Activated CD8-positive, alpha-beta memory T cell treated with anti-CD3 and anti-CD28 coated beads, Interleukin-2, amount 50 U/mL, for 48 hours (primary cell): ENCODE measurements around the gene TMOD2.
"Not testable (repeated sequence)": the region's sequence is repeated elsewhere in the genome, so short reads cannot be mapped to it uniquely, and the experiment has no call there.

Experiments used
- DNase-seq: peaks from one replicate; pipeline ENCODE4 v3.0.0-alpha.2; 2020

TMOD2 gene

DNA sequence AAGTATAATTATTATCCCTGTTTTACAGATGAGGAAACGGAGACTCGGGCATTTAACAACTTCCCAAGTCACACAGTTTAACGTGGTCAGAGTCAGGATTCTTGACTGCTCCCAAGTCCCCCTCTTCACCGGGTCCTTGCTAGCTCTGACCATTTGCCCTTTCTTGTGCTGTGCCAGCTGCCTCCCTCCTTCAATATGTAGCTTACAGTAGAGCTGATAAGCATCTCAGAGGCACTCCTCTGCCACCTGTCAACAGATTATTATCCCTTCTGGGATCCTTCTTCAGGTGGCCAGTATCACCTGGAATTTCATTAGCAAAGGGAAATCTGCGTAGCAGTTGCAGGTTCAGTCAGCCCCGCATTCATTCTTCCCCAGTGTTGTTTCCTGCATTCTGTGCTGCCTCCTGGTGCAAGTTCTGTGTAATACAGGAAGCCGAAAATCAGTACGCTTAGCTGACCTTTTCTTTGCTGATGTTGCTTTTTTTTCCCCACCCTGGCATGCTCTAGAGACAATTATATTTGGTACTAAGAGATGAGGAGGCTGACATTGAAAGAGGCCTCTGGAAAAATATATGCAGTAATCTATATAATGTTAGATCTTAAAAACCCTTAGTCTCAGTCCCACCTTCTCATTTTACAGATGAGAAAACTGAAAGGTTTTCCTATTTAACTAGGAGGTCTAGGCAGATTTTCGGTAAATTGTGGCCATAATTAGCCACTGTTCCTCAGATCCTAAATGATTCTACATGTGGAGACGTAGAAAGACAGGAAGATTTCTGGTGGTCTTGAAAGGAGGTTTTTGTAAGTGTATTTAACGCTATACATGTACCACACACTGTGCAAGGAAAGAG lies 24.8 kb downstream of the TMOD2 start:
- no peak for DNase-seq

DNA sequence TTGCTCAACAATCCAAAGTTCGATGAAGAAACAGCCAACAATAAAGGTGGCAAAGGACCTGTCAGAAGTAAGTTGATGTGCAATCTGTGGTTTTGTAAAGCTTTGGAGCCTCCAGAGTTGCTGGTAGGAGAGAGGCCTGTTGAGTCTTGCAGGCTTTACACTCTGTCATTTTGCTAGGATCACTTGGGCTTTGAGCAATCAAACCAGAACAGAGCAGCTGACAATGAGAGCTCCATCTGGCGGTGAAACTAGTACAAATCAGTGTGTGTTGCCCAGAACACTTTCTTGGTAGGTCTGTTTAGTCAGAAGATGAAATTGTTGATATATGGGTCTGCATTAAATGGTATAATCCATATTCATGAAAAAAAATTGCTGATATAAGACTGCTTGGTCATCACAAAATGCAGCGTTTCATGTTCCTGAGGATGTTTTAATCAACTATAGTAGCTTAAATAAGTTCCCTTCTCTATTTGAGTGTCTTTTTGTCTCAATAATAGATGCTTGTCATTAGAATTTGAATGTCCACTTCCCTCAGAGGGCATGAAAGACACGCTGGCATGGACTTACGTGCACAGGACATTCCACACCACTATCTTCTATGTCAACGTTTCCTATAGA lies 25.7 kb downstream of the TMOD2 start:
- no peak for DNase-seq

DNA sequence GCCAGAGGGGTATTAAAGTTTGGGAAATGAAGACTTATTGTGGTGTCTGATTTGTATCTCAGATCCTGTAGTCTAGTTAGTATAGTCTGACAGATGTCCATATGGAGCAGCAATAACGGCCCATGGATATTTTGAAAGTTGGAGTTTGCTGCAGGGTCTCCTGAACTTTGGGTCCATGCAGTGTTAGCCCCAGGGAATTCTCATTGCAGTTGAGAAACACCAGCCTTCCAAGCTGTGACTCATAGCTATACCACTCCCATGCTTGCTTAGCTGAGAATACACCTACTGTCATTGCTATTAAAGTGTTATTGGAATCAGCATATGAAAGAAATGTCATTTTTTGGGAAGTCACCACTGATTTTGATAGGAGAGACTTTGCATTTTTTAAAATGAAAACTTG lies 29.2 kb downstream of the TMOD2 start:
- DNase-seq, result no peak

DNA sequence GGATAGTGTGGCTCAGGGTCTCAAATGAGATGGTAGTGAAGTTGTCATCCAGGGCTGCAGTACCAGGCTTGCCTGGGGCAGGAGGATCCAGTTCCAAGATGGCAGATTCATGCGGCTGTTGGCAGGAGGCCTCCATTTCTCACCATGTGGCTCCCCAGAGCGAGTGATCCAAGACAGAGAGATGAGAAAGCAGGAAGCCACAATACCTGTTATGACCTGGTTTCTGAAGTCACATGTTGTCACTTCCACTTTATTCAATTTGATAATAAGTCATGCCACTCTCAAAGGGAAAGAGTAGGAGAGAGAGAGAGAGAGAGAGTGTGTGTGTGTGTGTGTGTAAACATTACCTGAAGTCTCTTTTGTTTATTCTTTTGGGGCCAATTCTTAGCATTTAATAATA lies 30.1 kb downstream of the TMOD2 start:
- DNase-seq, result no peak

DNA sequence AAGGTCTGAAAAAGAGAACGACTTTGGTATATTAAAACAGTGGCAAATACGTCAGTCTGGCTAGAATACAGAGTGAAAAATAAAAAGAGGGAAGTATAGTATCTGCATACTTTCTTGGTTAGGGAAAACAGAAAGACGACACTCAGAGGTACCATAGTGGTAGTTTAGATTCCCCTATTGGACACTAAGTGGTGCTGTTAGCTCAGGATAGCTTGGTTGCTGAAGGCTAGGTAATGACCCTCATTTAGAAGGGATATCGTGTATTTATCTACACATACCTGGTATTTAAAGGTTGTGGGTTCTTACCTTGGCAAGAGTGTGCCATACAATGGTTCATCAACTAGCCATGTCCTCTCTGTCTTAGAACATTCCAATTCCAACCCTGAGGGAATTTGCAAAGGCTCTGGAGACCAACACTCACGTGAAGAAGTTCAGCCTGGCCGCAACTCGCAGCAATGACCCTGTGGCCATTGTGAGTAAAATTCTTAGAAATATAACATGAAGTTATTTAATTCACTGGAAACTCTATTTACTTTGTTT lies 31.0 kb downstream of the TMOD2 start:
- no peak for DNase-seq

DNA sequence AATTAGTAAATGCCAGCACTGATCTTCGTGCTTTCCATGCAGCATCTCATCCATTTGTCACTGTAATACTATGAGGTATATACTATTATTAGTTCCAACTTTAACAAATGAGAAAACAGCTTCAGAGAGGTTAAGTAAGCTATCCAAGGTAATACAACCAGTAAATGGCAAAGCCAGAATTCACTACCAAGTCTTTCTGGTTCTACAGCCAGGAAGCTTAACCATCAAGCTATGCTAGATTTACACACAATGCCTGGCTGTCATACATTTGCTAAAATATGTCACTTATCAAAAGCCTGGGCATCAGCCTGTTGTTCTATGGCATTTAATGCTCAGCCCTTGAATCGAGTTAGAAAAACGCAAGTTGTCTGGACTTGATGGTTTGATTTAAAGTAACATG lies 32.6 kb downstream of the TMOD2 start:
- DNase-seq, result no peak

DNA sequence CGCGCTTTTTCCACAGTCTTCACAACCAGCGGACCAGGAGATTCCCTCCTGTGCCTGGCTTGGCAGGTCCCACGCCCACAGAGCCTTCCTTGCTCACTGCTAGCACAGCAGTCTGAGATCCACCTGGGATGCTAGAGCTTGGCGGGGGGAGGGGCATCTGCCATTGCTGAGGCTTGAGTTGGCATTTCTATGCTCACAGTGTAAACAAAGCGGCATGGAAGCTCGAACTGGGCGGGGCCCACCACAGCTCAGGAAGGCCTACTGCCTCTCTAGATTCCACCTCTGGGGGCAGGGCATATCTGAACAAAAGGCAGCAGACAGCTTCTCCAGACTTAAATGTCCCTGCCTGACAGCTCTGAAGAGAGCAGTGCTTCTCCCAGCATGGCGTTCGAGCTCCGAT lies 35.7 kb downstream of the TMOD2 start:
- DNase-seq, result not testable (repeated sequence)

DNA sequence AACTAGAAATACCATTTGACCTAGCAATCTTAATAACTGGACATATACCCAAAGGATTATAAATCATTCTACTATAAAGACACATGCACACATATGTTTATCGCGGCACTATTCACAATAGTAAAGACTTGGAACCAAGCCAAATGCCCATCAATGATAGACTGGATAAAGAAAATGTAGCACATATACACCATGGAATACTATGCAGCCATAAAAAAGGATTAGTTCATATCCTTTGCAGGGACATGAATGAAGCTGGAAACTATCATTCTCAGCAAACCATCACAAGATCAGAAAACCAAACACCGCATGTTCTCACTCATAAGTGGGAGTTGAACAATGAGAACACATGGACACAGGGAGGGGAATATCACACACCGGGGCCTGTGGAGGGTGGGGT lies 41.1 kb downstream of the TMOD2 start:
- DNase-seq, result not testable (repeated sequence)

DNA sequence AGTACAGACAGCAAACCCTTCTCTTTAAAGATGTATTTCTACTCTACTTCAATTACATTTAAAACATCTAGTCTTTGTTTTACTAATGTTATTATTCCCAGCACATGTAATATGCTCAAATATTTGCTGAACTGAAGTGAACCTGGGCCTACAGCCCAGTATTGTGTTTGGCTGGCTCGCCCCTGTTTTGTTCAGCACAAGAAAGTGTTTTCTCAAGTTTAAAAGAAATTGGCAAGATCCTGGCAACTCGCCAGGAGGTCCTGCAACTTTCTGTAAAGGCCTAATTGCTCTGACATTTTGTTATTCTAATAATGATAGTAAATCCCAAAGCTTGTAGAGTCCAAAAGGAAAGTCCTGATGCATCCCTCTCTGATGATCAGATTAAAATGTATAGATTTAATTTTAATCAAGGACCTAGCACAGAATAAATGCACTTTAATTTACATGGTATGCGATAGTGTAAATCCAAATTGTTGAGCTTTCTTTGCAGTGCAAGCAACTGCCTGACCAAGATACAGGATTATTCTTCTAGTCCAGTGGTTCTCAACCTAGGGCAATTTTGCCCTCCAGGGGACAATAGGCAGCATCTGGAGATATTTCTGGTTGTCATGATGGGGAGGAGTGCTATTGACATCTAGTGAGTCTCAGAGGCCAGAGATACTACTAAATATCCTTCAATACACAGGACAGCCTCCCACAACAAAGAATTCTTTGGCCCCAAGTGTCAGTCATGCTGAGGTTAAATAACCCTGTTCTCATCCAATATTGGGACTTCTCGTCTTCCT lies 42.3 kb downstream of the TMOD2 start:
- DNase-seq, result no peak

DNA sequence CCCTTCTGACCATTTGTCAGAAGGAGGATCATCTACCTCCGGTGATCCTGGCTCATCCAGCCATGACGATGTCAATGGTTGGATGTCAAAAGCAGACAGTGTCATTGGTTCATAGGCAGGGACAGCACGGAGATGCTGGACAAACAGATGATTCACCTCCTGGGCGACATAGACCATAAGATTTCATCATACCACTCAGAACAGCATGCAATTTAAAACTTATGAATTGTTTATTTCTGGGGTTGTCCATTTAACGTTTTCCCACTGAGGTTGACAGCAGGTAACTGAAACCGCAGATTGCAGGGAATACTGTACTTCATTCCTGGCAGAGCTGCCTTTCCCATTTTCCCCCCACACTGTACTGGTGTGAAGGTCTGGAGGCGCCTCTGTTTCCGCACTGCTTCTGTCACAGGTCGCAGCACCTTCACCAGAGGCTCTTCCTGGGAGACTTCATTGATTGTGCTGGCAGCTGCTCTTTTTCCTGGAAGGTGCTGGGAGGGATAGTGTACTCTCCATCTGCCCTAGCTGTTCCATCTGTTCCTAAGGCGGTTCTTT lies 45.5 kb downstream of the TMOD2 start:
- DNase-seq, result no peak

DNA sequence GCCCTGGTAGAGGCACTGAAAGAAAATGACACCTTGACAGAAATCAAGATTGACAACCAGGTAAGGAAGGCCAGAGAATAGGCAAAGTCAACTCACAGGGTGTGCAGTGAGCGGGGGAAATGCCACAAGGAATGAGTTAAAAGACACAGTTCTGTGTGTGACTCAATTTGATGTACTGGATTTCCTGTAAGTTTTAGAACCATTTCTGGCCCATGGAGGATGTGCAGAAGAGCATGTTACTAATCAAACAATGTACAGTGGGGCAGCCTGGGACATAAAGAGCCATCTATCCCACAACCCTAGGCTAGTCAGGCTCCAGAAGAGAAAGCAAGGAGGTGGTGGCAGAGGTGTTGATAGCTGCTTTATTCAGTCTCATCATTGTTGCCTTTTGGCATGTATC lies 46.9 kb downstream of the TMOD2 start:
- DNase-seq, result no peak

DNA sequence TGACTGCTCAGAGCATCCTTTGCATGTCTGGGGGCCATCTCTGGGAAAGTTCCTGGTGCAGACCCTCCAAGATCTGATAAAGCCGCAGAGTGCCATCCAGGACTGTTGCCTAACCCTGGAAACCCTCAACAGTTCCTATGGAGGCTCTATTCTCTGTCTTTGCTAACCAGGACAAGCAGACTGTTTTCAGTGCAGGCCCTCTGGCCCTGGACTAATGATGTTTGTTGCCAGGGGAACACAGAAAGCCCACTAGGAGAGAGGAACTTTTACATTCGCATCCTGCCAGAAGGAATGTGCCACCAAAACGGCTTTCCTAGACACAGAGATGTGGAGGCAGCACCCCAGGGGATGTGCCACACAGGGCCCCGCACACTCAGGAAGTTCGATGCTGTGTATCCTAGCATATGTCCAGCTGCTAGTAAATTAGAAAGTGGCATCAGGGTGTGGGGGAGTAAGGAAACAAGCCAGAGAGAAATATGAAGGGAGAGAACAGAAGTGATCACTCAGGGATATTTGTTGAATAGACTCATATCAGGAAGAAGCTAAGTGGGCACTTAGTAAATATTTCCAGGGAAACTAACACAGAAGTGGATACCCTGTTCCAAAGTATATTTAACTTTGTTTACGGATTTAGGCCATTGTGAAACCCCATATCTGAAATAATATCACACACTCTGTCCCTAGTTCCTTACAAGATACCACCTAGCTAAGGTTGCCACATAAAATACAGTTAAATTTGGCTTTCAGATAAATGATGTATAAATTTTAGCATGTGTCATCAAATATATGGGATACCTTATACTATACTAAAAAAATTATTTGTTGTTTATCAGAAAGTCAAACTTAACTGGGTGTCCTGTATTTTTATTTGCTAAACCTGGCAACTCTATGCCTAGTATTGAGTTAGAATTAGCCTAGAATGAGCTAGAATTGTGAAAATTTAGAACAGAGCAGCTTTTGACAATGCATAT lies 48.2 kb downstream of the TMOD2 start:
- no peak for DNase-seq

DNA sequence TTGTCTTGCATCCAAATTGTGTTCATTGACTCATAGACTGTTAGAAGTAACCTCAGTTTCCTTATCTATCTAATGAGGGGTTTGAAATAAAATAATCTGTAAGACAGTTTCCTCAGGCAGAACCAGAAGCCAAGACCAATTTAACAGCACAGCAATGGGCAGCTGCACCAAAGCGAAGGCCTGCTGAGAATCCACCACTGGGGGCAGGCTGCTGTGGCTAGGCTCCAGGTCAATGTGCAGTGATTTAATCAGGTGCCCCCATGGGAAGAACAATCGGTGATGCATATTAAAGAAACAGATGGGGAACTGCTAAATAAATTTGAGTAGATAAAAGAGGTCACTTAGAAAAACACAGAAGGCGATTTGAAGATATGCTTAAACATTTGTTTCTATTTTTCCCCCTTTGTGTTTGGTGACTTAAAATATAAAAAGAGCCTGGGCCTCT lies 50.0 kb downstream of the TMOD2 start:
- DNase-seq, result no peak

DNA sequence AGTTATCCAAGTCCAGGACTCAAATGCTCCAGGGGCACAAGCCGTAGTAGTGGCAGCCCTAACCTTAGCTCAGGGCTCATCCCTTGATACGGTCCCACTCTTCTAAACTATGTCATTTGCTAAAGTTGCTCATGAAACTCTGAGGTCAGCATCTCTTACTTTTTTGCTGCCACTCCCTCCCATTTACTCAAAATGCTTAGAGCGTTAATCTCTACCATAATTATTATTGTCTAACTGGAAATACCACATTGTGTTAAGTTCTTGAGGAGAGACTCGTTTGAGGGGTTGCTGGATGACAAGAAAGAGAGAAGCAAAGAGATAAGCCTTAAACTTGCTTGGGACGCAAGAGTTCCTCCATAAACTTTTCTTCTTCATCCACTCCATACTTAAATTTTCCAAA lies 51.2 kb downstream of the TMOD2 start:
- no peak for DNase-seq

DNA sequence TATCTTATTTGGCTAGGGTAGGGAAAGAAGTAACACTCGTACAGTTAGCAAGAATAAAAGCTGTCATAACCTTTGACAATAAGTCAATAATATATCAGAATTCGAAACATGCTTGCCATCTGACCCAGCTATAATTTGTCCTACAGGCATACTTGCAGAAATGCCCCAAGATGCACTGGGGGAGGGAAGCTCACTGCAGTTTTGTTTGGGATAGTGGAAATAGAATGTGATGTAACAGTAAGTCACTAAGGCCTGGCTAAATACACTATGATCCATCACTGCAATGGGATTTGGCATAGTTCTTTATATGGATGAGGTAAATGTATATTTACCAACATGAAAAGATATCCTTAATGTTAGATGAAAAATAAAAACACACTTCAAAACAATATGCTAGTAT lies 52.6 kb downstream of the TMOD2 start:
- no peak for DNase-seq

DNA sequence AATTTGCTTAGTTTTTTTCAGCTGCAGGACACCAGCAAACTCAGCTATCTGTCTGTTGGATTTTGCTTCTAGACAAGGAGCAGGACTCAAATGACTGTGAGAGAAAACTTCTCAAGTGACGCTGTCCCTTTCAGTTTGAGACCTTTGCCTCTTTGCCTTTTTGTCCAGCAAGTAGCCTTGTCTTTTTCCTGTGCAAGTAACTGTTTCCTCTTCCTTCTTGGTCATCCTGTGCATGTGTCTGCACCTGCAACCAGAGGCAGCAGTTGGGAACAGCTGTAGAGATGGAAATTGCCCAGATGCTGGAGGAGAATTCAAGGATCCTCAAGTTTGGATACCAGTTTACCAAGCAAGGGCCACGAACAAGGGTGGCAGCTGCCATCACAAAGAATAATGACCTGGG lies 54.7 kb downstream of the TMOD2 start:
- DNase-seq, result no peak

DNA sequence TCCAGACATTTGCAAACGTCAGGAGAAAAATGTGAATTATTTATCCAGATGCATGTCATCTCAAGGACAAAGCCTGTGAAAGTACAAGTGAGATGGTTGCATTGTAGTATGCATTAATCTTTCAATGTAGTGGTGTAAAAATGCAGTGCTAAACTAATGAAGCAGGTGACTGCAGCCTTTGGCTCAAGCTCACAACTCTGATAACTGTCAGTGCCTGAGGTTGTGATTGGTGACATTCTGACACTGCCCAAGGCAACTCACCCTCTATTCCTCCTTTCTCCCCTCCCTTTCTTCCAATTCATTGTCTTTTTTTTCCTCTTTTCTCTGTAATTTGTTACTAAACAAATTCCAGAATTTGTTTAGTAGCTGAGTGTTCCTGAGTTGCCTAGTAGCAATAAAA lies 58.1 kb downstream of the TMOD2 start:
- no peak for DNase-seq

DNA sequence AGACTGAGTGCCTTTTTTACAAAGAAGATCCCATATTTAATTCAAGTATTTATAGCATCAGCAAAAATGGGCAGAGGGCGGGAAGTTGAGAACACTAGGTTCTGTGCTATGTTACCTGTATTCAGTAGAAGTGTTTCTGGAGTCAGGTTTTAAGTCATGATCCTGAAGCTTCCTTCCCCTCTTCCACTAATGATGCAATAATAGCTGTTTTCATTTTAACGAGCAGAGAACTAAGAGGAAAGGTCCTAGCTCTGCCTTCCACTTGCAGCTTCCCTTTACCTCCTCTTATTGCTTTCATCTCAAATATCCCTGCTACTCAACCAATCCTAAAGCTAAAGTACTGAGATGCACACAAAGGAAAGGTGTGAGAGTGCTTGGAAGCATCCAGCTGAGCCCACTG lies 61.2 kb downstream of the TMOD2 start:
- no peak for DNase-seq

DNA sequence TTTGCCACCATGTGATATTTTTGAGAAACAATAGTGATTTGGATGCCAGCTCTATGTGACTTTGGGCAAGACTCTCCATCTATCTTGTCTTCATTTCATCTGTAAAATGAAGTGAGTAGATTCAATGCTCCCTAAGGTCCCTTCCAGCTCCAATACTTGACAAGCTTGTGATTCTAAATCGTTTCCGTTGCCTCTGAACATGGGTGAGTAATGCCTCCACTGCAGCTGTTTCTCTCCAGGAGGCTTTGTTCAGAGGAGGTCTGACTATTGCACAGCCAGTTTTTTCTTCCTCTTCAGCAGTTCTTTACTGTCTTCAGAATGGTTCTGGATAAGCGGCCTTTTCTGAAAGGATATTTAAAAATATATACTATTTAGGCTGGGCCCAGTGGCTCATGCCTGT lies 63.2 kb downstream of the TMOD2 start:
- DNase-seq, result no peak

DNA sequence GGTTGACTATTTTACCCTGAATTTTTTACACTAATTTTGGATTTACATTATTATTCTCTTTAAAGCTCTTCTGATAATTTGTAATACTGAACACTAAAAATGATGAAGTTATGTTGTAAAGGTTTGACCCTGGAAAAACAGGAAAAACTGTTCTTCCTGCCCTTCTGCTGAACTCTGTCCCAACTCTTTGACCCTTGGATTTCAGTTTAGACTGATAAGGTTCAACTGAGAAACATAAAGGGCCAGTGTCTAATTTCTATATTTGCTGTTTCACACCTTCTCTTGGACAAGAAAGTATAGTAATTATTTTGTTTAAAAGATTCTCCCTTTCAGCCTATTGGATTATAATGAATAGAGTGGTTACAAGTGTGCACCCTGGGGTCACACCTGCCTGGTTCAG lies 65.2 kb downstream of the TMOD2 start:
- no peak for DNase-seq

DNA sequence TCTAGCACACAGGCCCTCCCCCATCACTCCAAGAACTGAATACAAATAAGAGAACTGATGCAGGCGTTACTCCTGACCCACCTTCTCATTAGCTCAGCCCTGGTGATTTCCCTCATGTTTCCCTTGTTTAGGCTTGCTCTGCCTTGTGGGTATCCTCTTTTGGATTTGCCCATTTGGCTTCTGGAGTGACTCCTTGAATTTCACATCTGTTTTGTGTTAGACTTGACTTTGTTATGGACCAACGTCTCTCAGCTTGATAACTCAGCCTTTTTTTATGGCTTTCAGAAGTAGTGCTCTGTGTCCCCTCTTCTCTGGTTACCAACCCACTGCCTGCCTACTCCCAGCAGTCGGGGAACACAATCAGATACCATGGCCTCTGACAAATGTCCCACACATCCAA lies 66.8 kb downstream of the TMOD2 start:
- DNase-seq, result no peak

DNA sequence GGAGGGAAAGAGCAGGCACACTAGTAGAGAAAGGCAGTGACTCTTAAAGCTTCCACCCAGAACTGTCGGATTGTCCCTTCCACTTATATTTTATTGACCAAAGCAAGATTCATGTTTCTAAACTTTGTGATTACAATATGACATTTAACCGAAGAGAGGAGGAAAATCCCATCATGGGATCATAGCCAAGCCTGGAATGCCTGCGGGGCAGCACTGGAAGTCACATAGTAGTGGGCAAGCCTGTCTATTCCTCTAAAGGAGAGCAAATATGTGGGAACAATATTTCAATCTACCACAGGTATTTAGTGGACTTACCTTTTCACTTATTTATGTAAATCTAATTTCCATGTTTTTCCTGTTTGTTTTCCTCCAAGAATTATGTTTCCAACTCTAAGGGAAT lies 74.3 kb downstream of the TMOD2 start:
- no peak for DNase-seq
